Keratinocyte (primary cell): ENCODE measurements around the gene ARL3. TPM values are rescaled to one million over a fixed set of nuclear protein-coding genes. Genes with fewer than 3 reads are reported as not detected.

ENCODE experiments used
- DNase-seq: peaks from one replicate; pipeline ENCODE4 v3.0.0-alpha.2; 2011; ENCODE audit warnings: low read depth, missing footprints, low spot score
- FAIRE-seq: peaks from 2 replicates; lab custom pipeline; 2011; peaks lifted over from hg19 to GRCh38; lab: Jason Lieb, UNC
- H2AFZ ChIP-seq: 2 replicates; pipeline ENCODE4 v1.6.0; 2012; ENCODE audit warnings: low read length, control low read depth, inconsistent platforms; ENCODE audit not compliant: control insufficient read depth
- H3K27ac ChIP-seq: 2 replicates; pipeline ENCODE4 v1.5.1; 2011; ENCODE audit warnings: low read length; ENCODE audit not compliant: control insufficient read depth, insufficient read depth
- H3K27me3 ChIP-seq: 3 replicates; pipeline ENCODE4 v1.6.0; 2011; ENCODE audit warnings: low read length; ENCODE audit not compliant: control insufficient read depth, insufficient read depth; ENCODE audit errors: extremely low read depth
- H3K36me3 ChIP-seq, 2 experiments: 2 replicates in 1 of 2; 3 replicates in 1 of 2; pipeline ENCODE4 v1.5.1; 2011; ENCODE audit warnings: low read length in 2 of 2, mild to moderate bottlenecking in 1 of 2; ENCODE audit not compliant: control insufficient read depth in 2 of 2, insufficient read depth in 2 of 2; ENCODE audit errors: extremely low read depth in 1 of 2
- H3K4me1 ChIP-seq: 3 replicates; pipeline ENCODE4 v1.5.1; 2011; ENCODE audit warnings: low read length; ENCODE audit not compliant: control insufficient read depth, insufficient read depth; ENCODE audit errors: extremely low read depth
- H3K4me2 ChIP-seq: 3 replicates; pipeline ENCODE4 v1.6.0; 2011; ENCODE audit warnings: low read depth, low read length; ENCODE audit not compliant: control insufficient read depth, insufficient read depth; ENCODE audit errors: extremely low read depth
- H3K4me3 ChIP-seq, 3 experiments: fragments of 200-600 bp in 1 of 3; sonication (generic) in 1 of 3; 2 replicates in 2 of 3; 3 replicates in 1 of 3; pipeline ENCODE4 v1.5.1; 2011 to 2016; ENCODE audit warnings: low read length in 3 of 3, mild to moderate bottlenecking in 3 of 3, control low read depth in 2 of 3, inconsistent platforms in 1 of 3, low read depth in 1 of 3, mixed read lengths in 1 of 3, mixed run types in 1 of 3, moderate library complexity in 1 of 3; ENCODE audit not compliant: control insufficient read depth in 2 of 3, insufficient read depth in 2 of 3; ENCODE audit errors: extremely low read depth in 1 of 3
- H3K79me2 ChIP-seq: 2 replicates; pipeline ENCODE4 v1.6.0; 2012; ENCODE audit warnings: low read length; ENCODE audit not compliant: control insufficient read depth, insufficient read depth
- H3K9ac ChIP-seq: 3 replicates; pipeline ENCODE4 v1.6.0; 2011; ENCODE audit warnings: low read length; ENCODE audit not compliant: control insufficient read depth, insufficient read depth; ENCODE audit errors: extremely low read depth
- H3K9me1 ChIP-seq: 3 replicates; pipeline ENCODE4 v1.6.0; 2011; ENCODE audit warnings: low read length; ENCODE audit not compliant: control insufficient read depth, insufficient read depth; ENCODE audit errors: extremely low read depth
- H3K9me3 ChIP-seq: 2 replicates; pipeline ENCODE4 v1.5.1; 2012; ENCODE audit warnings: low read depth, low read length; ENCODE audit not compliant: control insufficient read depth
- H4K20me1 ChIP-seq: 3 replicates; pipeline ENCODE4 v1.6.0; 2011; ENCODE audit warnings: low read length; ENCODE audit not compliant: control insufficient read depth, insufficient read depth; ENCODE audit errors: extremely low read depth
- EZH2 ChIP-seq: IDR thresholded peaks from one replicate; pipeline ENCODE4 v1.6.1; 2012; ENCODE audit warnings: inconsistent platforms, mild to moderate bottlenecking, low read length, moderate library complexity
- dilution Hi-C: fragments of 300-500 bp; cut with MboI; formaldehyde crosslinking; loops from one replicate; pipeline ENCODE4 v1.7.0; 2020; ENCODE audit warnings: low sequenced_read_pairs; ENCODE audit not compliant: extremely low pct_ligation_motif_present
- polyA plus RNA-seq, 5 experiments: library from polyadenylated mRNA; depleted of rRNA in 3 of 5; stranded (reverse) in 3 of 5; stranded (forward) in 1 of 5; unstranded in 1 of 5; fragments of >200 nt; gene quantifications; 1 replicate in 1 of 5; 2 replicates in 3 of 5; 3 replicates in 1 of 5; pipeline versions ENCODE4 v1.2.1 to v1.2.3, GENCODE V29; 2011 to 2012; ENCODE audit warnings: missing spikeins in 2 of 5, low read depth in 1 of 5, low replicate concordance in 1 of 5
- TF ChIP-seq, protein P1 (sequence below), 3 experiments: IDR thresholded peaks in 1 of 3; conservative IDR thresholded peaks in 1 of 3; optimal IDR thresholded peaks in 1 of 3; 2 replicates in 2 of 3; 3 replicates in 1 of 3; pipeline versions ENCODE3 to v1.5.1; 2011; ENCODE audit warnings: low read length in 3 of 3, mild to moderate bottlenecking in 3 of 3, moderate library complexity in 2 of 3, control low read depth in 1 of 3, inconsistent platforms in 1 of 3; ENCODE audit not compliant: insufficient read depth in 2 of 3; ENCODE audit errors: extremely low read depth in 1 of 3

The ARL3 gene
- polyA plus RNA-seq, 1 donor (not counting 4 experiments of a cell fraction or from before 2014, with no cell fraction given): 10.7 TPM

DNA sequence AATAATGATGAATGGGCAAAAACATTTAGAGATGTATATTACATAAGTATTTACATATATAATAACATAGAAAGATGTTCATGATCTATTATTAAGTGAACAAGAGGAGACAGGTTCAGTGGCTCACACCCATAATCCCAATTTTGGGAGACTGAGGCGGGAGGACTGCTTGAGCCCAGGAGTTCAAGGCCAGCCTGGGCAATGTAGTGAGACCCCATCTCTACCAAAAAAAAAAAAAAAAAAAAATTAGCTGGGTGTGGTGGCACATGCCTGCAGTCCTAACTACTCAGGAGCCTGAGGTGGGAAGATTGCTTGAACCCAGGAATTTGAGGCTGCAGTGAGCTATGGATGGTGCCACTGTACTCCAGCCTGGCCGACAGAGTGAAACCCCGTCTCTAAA, 12.4 kb downstream of the ARL3 start:
- no peaks in the 10 kb centered on the region for H3K9me3 ChIP-seq
- H3K27me3 ChIP-seq: no peaks in the 10 kb centered on the region
- H3K4me2 ChIP-seq: no peak overlapping the region
- H3K4me3 ChIP-seq: no peak overlapping the region
- no peak overlapping the region for H3K27ac ChIP-seq
- H3K36me3 ChIP-seq: peaks cover 0 to 1% of the 10 kb centered on the region in 2 experiments
- no peaks in the 10 kb centered on the region for H3K9me1 ChIP-seq
- H2AFZ ChIP-seq: no peak overlapping the region
- TF ChIP-seq, protein P1, sequence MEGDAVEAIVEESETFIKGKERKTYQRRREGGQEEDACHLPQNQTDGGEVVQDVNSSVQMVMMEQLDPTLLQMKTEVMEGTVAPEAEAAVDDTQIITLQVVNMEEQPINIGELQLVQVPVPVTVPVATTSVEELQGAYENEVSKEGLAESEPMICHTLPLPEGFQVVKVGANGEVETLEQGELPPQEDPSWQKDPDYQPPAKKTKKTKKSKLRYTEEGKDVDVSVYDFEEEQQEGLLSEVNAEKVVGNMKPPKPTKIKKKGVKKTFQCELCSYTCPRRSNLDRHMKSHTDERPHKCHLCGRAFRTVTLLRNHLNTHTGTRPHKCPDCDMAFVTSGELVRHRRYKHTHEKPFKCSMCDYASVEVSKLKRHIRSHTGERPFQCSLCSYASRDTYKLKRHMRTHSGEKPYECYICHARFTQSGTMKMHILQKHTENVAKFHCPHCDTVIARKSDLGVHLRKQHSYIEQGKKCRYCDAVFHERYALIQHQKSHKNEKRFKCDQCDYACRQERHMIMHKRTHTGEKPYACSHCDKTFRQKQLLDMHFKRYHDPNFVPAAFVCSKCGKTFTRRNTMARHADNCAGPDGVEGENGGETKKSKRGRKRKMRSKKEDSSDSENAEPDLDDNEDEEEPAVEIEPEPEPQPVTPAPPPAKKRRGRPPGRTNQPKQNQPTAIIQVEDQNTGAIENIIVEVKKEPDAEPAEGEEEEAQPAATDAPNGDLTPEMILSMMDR (optimal IDR thresholded peaks at IDR 0.05 in 1 of 3, IDR thresholded peaks at IDR 0.05 in 1 of 3, conservative IDR thresholded peaks at IDR 0.05 in 1 of 3; ENCODE audit: extremely low read depth in 1 of 3, insufficient read depth in 2 of 3, low read length in 3 of 3): no peak
- no peak for TF ChIP-seq EZH2
- no peak for DNase-seq
- peaks cover 3% of the 10 kb centered on the region for H3K4me1 ChIP-seq
- no peak for FAIRE-seq
- no peaks in the 10 kb centered on the region for H4K20me1 ChIP-seq
- H3K9ac ChIP-seq: no peak overlapping the region
- dilution Hi-C loops: no loop called here
- no peaks in the 10 kb centered on the region for H3K79me2 ChIP-seq

DNA sequence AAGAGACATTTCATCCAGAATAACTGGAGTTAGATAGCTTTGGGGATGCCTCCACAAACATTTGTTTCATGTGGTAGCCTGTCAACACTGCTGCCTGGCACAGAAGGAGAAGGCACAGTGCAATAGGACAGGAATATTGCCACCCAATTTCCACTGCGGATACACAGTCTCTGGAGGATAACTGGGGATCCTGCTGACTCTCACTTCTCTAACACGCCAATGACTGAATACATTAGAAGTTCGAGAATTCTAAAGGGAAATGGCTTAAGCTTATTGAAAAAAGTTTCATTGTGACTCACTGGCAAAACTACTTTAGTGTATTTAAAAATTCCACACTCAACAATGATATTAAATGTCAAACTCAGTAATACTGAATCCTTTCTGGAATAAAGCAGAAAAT, 12.9 kb downstream of the ARL3 start:
- Histone ChIP-seq H3K9ac (no peak overlapping the region), H2AFZ (no peak overlapping the region), H3K4me3 (no peak overlapping the region), H3K9me3 (no peaks in the 10 kb centered on the region), H3K79me2 (no peaks in the 10 kb centered on the region), H3K27me3 (no peaks in the 10 kb centered on the region), H4K20me1 (no peaks in the 10 kb centered on the region), H3K36me3 (peaks cover 0 to 1% of the 10 kb centered on the region in 2 experiments), H3K4me1 (peaks cover 3% of the 10 kb centered on the region), H3K27ac (no peak overlapping the region), H3K4me2 (no peak overlapping the region), H3K9me1 (no peaks in the 10 kb centered on the region)
- dilution Hi-C loops: no loop called here
- no peak for DNase-seq
- FAIRE-seq: peak; percentile 39
- TF ChIP-seq, protein P1 (optimal IDR thresholded peaks at IDR 0.05 in 1 of 3, IDR thresholded peaks at IDR 0.05 in 1 of 3, conservative IDR thresholded peaks at IDR 0.05 in 1 of 3; ENCODE audit: extremely low read depth in 1 of 3, insufficient read depth in 2 of 3, low read length in 3 of 3): no peak
- no peak for TF ChIP-seq EZH2
